GM19240 (cell line): ENCODE results near the gene KLHDC1.

Experiments
- DNase-seq: peaks from one replicate; pipeline ENCODE4 v3.0.0; 2011; ENCODE audit warnings: low spot score; ENCODE audit not compliant: insufficient read length

KLHDC1 gene

GRCh38 chr14:49783394-49784014 is 90.6 kb downstream of the KLHDC1 start:
- no peak for DNase-seq

GRCh38 chr14:49786315-49786714 is 93.4 kb downstream of the KLHDC1 start:
- no peak for DNase-seq

- DNase-seq = no peak
These were observed 99.7 kb downstream of the KLHDC1 start for GRCh38 chr14:49792618-49793017.

- DNase-seq = no peak
These were observed 103.1 kb downstream of the KLHDC1 start for GRCh38 chr14:49796025-49796424.
